Keratinocyte (primary cell): ENCODE data around the gene RNF212. TPM values are rescaled to one million over a fixed set of nuclear protein-coding genes. Genes with fewer than 3 reads are reported as not detected.

Experiments
- DNase-seq: peaks from one replicate; pipeline ENCODE4 v3.0.0-alpha.2; 2011; ENCODE audit warnings: low read depth, missing footprints, low spot score
- FAIRE-seq: peaks from 2 replicates; lab custom pipeline; 2011; peaks lifted over from hg19 to GRCh38; lab: Jason Lieb, UNC
- H2AFZ ChIP-seq: 2 replicates; pipeline ENCODE4 v1.6.0; 2012; ENCODE audit warnings: low read length, control low read depth, inconsistent platforms; ENCODE audit not compliant: control insufficient read depth
- H3K27ac ChIP-seq: 2 replicates; pipeline ENCODE4 v1.5.1; 2011; ENCODE audit warnings: low read length; ENCODE audit not compliant: control insufficient read depth, insufficient read depth
- H3K27me3 ChIP-seq: 3 replicates; pipeline ENCODE4 v1.6.0; 2011; ENCODE audit warnings: low read length; ENCODE audit not compliant: control insufficient read depth, insufficient read depth; ENCODE audit errors: extremely low read depth
- H3K36me3 ChIP-seq, 2 experiments: 2 replicates in 1 of 2; 3 replicates in 1 of 2; pipeline ENCODE4 v1.5.1; 2011; ENCODE audit warnings: low read length in 2 of 2, mild to moderate bottlenecking in 1 of 2; ENCODE audit not compliant: control insufficient read depth in 2 of 2, insufficient read depth in 2 of 2; ENCODE audit errors: extremely low read depth in 1 of 2
- H3K4me1 ChIP-seq: 3 replicates; pipeline ENCODE4 v1.5.1; 2011; ENCODE audit warnings: low read length; ENCODE audit not compliant: control insufficient read depth, insufficient read depth; ENCODE audit errors: extremely low read depth
- H3K4me2 ChIP-seq: 3 replicates; pipeline ENCODE4 v1.6.0; 2011; ENCODE audit warnings: low read depth, low read length; ENCODE audit not compliant: control insufficient read depth, insufficient read depth; ENCODE audit errors: extremely low read depth
- H3K4me3 ChIP-seq, 3 experiments: fragments of 200-600 bp in 1 of 3; sonication (generic) in 1 of 3; 2 replicates in 2 of 3; 3 replicates in 1 of 3; pipeline ENCODE4 v1.5.1; 2011 to 2016; ENCODE audit warnings: low read length in 3 of 3, mild to moderate bottlenecking in 3 of 3, control low read depth in 2 of 3, inconsistent platforms in 1 of 3, low read depth in 1 of 3, mixed read lengths in 1 of 3, mixed run types in 1 of 3, moderate library complexity in 1 of 3; ENCODE audit not compliant: control insufficient read depth in 2 of 3, insufficient read depth in 2 of 3; ENCODE audit errors: extremely low read depth in 1 of 3
- H3K79me2 ChIP-seq: 2 replicates; pipeline ENCODE4 v1.6.0; 2012; ENCODE audit warnings: low read length; ENCODE audit not compliant: control insufficient read depth, insufficient read depth
- H3K9ac ChIP-seq: 3 replicates; pipeline ENCODE4 v1.6.0; 2011; ENCODE audit warnings: low read length; ENCODE audit not compliant: control insufficient read depth, insufficient read depth; ENCODE audit errors: extremely low read depth
- H3K9me1 ChIP-seq: 3 replicates; pipeline ENCODE4 v1.6.0; 2011; ENCODE audit warnings: low read length; ENCODE audit not compliant: control insufficient read depth, insufficient read depth; ENCODE audit errors: extremely low read depth
- H3K9me3 ChIP-seq: 2 replicates; pipeline ENCODE4 v1.5.1; 2012; ENCODE audit warnings: low read depth, low read length; ENCODE audit not compliant: control insufficient read depth
- H4K20me1 ChIP-seq: 3 replicates; pipeline ENCODE4 v1.6.0; 2011; ENCODE audit warnings: low read length; ENCODE audit not compliant: control insufficient read depth, insufficient read depth; ENCODE audit errors: extremely low read depth
- EZH2 ChIP-seq: IDR thresholded peaks from one replicate; pipeline ENCODE4 v1.6.1; 2012; ENCODE audit warnings: inconsistent platforms, mild to moderate bottlenecking, low read length, moderate library complexity
- dilution Hi-C: fragments of 300-500 bp; cut with MboI; formaldehyde crosslinking; loops from one replicate; pipeline ENCODE4 v1.7.0; 2020; ENCODE audit warnings: low sequenced_read_pairs; ENCODE audit not compliant: extremely low pct_ligation_motif_present
- polyA plus RNA-seq, 5 experiments: library from polyadenylated mRNA; depleted of rRNA in 3 of 5; stranded (reverse) in 3 of 5; stranded (forward) in 1 of 5; unstranded in 1 of 5; fragments of >200 nt; gene quantifications; 1 replicate in 1 of 5; 2 replicates in 3 of 5; 3 replicates in 1 of 5; pipeline versions ENCODE4 v1.2.1 to v1.2.3, GENCODE V29; 2011 to 2012; ENCODE audit warnings: missing spikeins in 2 of 5, low read depth in 1 of 5, low replicate concordance in 1 of 5
- TF ChIP-seq, protein P1 (sequence below), 3 experiments: IDR thresholded peaks in 1 of 3; conservative IDR thresholded peaks in 1 of 3; optimal IDR thresholded peaks in 1 of 3; 2 replicates in 2 of 3; 3 replicates in 1 of 3; pipeline versions ENCODE3 to v1.5.1; 2011; ENCODE audit warnings: low read length in 3 of 3, mild to moderate bottlenecking in 3 of 3, moderate library complexity in 2 of 3, control low read depth in 1 of 3, inconsistent platforms in 1 of 3; ENCODE audit not compliant: insufficient read depth in 2 of 3; ENCODE audit errors: extremely low read depth in 1 of 3

The RNF212 gene
- polyA plus RNA-seq, 1 donor (not counting 4 experiments of a cell fraction or from before 2014, with no cell fraction given) = 0.16 TPM

DNA sequence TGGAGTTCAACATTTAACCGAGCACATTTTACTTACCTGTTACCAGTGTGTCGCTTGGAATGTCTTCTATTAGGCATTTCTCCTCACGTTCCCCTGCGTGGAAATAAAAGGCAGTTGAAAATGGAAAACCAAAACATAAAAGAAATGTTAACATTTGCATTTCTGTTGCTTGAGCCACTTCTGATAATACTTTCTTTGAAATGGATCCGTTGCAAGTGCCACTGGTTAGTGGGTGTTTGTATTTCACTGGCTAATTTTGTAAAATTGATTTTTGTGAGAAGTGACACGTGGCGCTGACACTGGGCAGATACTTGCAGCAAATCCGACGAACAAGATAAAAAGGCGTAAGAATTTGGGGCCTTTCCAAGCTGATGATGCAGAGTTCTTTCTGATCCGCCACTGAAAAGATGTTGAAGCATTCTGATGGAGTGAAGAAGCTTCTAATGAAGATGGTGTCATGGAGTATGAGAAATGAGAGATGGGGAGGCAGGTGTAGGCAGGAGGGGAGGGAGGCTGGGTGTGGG lies 40.3 kb upstream of the RNF212 start:
- H3K4me1 ChIP-seq = no peaks in the 10 kb centered on the region
- H3K9me1 ChIP-seq = no peaks in the 10 kb centered on the region
- no peaks in the 10 kb centered on the region for H3K36me3 ChIP-seq
- no peak overlapping the region for H2AFZ ChIP-seq
- FAIRE-seq (no peak), DNase-seq (no peak)
- peaks cover 4% of the 10 kb centered on the region for H3K9me3 ChIP-seq
- no peak overlapping the region for H3K9ac ChIP-seq
- no peaks in the 10 kb centered on the region for H3K79me2 ChIP-seq
- dilution Hi-C loops = no loop called here
- H4K20me1 ChIP-seq = peaks cover 2% of the 10 kb centered on the region
- H3K4me3 ChIP-seq = no peak overlapping the region
- H3K4me2 ChIP-seq = no peak overlapping the region
- peaks cover 11% of the 10 kb centered on the region for H3K27me3 ChIP-seq
- no peak overlapping the region for H3K27ac ChIP-seq
- TF ChIP-seq, protein P1, sequence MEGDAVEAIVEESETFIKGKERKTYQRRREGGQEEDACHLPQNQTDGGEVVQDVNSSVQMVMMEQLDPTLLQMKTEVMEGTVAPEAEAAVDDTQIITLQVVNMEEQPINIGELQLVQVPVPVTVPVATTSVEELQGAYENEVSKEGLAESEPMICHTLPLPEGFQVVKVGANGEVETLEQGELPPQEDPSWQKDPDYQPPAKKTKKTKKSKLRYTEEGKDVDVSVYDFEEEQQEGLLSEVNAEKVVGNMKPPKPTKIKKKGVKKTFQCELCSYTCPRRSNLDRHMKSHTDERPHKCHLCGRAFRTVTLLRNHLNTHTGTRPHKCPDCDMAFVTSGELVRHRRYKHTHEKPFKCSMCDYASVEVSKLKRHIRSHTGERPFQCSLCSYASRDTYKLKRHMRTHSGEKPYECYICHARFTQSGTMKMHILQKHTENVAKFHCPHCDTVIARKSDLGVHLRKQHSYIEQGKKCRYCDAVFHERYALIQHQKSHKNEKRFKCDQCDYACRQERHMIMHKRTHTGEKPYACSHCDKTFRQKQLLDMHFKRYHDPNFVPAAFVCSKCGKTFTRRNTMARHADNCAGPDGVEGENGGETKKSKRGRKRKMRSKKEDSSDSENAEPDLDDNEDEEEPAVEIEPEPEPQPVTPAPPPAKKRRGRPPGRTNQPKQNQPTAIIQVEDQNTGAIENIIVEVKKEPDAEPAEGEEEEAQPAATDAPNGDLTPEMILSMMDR (optimal IDR thresholded peaks at IDR 0.05 in 1 of 3, IDR thresholded peaks at IDR 0.05 in 1 of 3, conservative IDR thresholded peaks at IDR 0.05 in 1 of 3; ENCODE audit: extremely low read depth in 1 of 3, insufficient read depth in 2 of 3, low read length in 3 of 3) = no peak
- no peak for TF ChIP-seq EZH2

DNA sequence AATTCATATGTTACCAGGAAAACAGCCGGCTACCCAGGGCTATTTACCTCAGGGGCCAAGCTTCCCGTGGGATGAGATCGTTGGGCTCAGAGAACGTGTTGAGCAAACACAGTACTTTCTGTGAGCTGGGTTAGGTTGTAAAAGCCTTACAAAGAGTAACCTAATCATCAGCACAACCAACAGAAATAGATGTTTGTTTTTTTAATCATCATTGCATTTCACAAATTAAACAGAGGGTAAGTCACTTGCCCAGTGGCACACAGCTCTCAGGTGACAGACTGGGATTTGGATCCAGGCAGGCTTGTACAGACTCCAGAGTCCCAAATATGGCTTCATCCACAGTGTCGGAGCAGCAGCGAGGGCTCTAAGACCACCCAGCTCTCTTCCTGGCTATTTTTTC lies 38.9 kb upstream of the RNF212 start:
- no peaks in the 10 kb centered on the region for H3K4me1 ChIP-seq
- peaks cover 11% of the 10 kb centered on the region for H3K27me3 ChIP-seq
- no peaks in the 10 kb centered on the region for H3K9me1 ChIP-seq
- H3K36me3 ChIP-seq = no peaks in the 10 kb centered on the region
- TF ChIP-seq, protein P1 (optimal IDR thresholded peaks at IDR 0.05 in 1 of 3, IDR thresholded peaks at IDR 0.05 in 1 of 3, conservative IDR thresholded peaks at IDR 0.05 in 1 of 3; ENCODE audit: extremely low read depth in 1 of 3, insufficient read depth in 2 of 3, low read length in 3 of 3) = no peak
- TF ChIP-seq EZH2 = no peak
- no peak overlapping the region for H3K4me2 ChIP-seq
- no peak overlapping the region for H3K4me3 ChIP-seq
- peaks cover 2% of the 10 kb centered on the region for H4K20me1 ChIP-seq
- FAIRE-seq (no peak), DNase-seq (no peak)
- H2AFZ ChIP-seq = no peak overlapping the region
- no peak overlapping the region for H3K9ac ChIP-seq
- H3K27ac ChIP-seq = no peak overlapping the region
- H3K79me2 ChIP-seq = no peaks in the 10 kb centered on the region
- H3K9me3 ChIP-seq = peaks cover 2% of the 10 kb centered on the region
- dilution Hi-C loops = no loop called here
